GM12872 (cell line): Measurements from ENCODE around the gene HLA-DMB.

Source experiments
- TF ChIP-seq, protein P1 (sequence below): IDR thresholded peaks from 3 replicates; pipeline ENCODE4 v1.5.1; 2011; ENCODE audit warnings: low read depth, mild to moderate bottlenecking, low read length, moderate library complexity; ENCODE audit not compliant: insufficient read depth

Gene HLA-DMB

DNA sequence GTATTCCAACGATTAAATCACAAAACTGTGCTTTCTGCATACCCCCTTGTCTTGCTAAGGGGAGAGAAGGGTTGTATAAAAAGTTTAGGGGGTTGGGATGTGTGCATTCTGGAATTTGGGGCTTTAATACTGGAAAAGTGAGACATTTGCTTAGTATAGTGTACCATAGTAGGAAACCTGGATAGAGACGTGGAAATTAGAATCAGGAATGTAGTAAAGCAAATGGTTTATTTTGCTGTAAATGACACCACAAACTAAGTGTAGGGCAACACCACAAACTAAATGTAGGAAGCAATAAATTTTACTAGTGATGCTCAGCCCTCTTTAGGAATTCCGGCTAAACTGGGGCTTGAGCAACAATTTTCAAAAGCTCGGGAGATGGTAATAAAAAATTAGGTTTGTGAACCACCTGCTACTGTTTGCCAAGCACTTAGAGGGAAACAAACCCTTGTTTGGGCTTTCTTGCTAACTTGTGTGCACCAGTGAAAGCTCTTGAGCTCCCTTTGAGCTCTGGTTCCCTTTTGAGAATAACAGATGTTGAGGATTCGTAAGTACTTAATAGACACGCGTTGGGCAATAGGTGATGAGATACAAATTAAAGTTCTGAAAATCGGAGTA lies 41.4 kb upstream of the HLA-DMB start:
- TF ChIP-seq, protein P1, sequence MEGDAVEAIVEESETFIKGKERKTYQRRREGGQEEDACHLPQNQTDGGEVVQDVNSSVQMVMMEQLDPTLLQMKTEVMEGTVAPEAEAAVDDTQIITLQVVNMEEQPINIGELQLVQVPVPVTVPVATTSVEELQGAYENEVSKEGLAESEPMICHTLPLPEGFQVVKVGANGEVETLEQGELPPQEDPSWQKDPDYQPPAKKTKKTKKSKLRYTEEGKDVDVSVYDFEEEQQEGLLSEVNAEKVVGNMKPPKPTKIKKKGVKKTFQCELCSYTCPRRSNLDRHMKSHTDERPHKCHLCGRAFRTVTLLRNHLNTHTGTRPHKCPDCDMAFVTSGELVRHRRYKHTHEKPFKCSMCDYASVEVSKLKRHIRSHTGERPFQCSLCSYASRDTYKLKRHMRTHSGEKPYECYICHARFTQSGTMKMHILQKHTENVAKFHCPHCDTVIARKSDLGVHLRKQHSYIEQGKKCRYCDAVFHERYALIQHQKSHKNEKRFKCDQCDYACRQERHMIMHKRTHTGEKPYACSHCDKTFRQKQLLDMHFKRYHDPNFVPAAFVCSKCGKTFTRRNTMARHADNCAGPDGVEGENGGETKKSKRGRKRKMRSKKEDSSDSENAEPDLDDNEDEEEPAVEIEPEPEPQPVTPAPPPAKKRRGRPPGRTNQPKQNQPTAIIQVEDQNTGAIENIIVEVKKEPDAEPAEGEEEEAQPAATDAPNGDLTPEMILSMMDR: no peak

DNA sequence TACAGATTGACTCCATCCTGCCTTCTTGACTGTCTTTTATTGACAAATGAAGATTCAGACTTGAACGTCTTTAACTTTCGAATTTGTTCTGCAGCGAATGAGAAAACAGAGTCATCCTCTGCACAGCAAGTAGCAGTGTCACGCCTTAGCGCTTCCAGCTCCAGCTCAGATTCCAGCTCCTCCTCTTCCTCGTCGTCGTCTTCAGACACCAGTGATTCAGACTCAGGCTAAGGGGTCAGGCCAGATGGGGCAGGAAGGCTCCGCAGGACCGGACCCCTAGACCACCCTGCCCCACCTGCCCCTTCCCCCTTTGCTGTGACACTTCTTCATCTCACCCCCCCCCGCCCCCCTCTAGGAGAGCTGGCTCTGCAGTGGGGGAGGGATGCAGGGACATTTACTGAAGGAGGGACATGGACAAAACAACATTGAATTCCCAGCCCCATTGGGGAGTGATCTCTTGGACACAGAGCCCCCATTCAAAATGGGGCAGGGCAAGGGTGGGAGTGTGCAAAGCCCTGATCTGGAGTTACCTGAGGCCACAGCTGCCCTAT lies 39.7 kb upstream of the HLA-DMB start:
- TF ChIP-seq, protein P1: no peak

DNA sequence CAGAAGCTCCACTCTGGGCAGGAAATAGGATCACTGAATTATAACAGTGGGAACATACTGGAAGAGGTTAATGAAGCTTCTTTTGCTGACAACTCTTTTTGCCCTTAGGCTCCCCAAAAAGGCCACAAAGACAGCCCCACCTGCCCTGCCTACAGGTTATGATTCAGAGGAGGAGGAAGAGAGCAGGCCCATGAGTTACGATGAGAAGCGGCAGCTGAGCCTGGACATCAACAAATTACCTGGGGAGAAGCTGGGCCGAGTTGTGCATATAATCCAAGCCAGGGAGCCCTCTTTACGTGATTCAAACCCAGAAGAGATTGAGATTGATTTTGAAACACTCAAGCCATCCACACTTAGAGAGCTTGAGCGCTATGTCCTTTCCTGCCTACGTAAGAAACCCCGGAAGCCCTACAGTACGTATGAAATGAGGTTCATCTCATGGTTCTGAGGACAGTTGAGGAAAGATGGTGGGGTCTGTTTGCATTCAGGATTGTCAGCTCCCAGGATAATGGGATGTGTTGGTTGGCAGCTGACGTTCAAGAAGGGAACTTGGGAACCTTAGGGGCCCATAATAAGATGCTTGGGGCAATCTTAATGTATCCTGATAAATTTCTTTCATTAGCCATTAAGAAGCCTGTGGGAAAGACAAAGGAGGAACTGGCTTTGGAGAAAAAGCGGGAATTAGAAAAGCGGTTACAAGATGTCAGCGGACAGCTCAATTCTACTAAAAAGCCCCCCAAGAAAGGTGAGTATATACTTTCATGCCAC lies 39.1 kb upstream of the HLA-DMB start:
- TF ChIP-seq, protein P1: no peak

DNA sequence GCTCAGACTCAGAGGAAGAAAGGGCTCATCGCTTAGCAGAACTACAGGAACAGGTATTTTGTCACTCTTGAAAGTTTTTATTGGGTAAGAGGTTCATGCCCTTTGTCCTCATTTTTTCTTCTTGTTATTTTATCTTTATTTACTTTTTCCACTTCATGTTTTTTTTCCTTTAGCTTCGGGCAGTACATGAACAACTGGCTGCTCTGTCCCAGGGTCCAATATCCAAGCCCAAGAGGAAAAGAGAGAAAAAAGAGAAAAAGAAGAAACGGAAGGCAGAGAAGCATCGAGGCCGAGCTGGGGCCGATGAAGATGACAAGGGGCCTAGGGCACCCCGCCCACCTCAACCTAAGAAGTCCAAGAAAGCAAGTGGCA lies 37.1 kb upstream of the HLA-DMB start:
- TF ChIP-seq, protein P1: no peak

DNA sequence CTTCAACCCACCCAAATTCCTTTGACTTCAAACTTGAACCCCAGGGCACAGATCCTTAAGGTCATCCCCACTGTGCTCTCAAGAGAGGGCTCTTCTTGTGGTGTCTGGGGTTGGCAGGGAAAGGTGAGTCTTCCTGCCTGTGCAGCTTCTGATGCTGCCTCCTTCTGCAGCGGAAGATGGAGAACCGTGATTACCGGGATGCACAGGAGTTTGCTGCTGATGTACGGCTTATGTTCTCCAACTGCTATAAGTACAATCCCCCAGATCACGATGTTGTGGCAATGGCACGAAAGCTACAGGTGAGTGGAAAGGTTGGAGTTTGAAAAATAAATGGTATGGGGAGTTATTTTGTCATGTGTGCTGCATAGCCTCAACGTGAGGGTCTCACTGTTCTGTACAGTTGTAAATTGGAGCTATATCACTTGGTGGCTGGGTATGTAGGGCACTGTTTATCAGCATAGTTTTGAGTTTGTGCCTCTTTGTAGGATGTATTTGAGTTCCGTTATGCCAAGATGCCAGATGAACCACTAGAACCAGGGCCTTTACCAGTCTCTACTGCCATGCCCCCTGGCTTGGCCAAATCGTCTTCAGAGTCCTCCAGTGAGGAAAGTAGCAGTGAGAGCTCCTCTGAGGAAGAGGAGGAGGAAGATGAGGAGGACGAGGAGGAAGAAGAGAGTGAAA lies 36.6 kb upstream of the HLA-DMB start:
- TF ChIP-seq, protein P1: no peak

DNA sequence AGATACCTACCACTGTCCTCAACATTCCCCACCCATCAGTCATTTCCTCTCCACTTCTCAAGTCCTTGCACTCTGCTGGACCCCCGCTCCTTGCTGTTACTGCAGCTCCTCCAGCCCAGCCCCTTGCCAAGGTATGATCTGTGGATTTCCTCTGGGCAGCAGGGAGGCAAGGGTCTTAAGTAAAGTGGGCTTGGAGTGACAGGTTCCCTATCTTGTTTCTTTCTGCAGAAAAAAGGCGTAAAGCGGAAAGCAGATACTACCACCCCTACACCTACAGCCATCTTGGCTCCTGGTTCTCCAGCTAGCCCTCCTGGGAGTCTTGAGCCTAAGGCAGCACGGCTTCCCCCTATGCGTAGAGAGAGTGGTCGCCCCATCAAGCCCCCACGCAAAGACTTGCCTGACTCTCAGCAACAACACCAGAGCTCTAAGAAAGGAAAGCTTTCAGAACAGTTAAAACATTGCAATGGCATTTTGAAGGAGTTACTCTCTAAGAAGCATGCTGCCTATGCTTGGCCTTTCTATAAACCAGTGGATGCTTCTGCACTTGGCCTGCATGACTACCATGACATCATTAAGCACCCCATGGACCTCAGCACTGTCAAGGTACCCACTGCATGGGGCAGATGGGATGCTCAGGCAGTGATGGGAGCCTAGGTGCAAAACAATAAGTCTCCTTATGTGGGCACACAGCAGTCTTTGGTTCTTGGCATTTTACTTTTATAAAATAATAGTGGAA lies 35.7 kb upstream of the HLA-DMB start:
- TF ChIP-seq, protein P1: no peak

DNA sequence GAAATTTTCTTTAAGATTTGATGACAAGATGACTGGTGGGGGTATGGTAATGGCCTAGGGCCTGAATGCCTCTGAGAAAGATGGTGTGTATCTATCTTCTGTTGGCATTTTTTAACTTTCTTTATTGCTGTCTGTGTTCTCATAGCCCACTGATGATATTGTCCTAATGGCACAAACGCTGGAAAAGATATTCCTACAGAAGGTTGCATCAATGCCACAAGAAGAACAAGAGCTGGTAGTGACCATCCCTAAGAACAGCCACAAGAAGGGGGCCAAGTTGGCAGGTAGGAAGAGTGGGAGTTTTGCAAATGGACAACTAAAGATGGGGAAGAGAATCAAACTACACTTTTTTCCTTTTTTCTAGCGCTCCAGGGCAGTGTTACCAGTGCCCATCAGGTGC lies 35.1 kb upstream of the HLA-DMB start:
- TF ChIP-seq, protein P1: no peak
